Astrocyte of the cerebellum (primary cell): ENCODE results near the gene TRPC5OS.

ENCODE experiments used
- DNase-seq: peaks from one replicate; pipeline ENCODE4 v3.0.0-alpha.2; 2011; ENCODE audit warnings: low read depth
- H3K4me3 ChIP-seq: 2 replicates; pipeline ENCODE4 v1.5.1; 2011; ENCODE audit warnings: mild to moderate bottlenecking, low read depth, low read length, moderate library complexity
- in situ Hi-C: cut with HindIII; loops from 2 replicates; pipeline ENCODE4 v1.10.0; 2017; ENCODE audit warnings: low sequenced_read_pairs
- TF ChIP-seq, protein P1 (sequence below): IDR thresholded peaks from 2 replicates; pipeline ENCODE4 v1.5.1; 2012; ENCODE audit warnings: low read length, low read depth, moderate library complexity, mild to moderate bottlenecking; ENCODE audit errors: missing control alignments

The TRPC5OS gene

DNA sequence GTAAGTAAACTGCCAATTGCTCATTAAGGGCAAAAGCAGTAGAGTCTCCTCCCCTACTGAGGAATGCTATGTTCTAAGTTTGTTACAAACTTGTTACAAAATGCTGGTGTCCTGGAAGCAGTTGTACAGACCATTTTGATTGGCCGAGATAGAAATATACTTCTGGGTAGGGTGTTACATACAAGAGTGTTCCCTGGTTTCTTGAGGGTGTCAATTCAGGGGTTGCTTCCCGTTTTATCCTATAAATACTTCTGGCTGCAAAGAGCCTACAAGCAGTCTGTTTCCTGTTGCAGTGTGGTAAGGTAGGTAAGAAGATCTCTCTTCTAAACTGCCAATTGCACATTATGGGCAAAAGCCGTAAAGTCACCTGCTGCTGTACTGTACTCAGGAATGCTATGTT is 5.7 kb downstream of the TRPC5OS start:
- no peak for DNase-seq

DNA sequence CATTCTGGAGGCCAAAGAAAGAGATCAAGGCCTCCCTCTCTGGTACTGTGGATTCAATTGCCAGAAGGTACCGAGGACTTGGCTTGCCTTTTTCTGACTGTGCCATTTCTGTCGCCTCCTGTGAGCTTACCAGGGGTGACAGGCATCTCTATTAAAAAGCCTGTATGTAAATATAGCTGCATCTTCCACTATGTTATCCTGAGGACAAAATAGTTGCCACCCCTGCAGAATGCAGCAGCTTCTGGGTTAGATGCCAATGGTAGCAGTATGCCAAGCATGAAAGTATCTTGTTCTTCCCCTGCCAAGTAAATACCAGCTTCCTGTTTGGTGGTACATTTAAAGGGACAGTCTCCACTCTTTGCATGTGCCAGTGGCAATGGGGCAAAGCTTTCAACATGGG is 10.7 kb downstream of the TRPC5OS start:
- no peak overlapping the region for H3K4me3 ChIP-seq
- TF ChIP-seq, protein P1, sequence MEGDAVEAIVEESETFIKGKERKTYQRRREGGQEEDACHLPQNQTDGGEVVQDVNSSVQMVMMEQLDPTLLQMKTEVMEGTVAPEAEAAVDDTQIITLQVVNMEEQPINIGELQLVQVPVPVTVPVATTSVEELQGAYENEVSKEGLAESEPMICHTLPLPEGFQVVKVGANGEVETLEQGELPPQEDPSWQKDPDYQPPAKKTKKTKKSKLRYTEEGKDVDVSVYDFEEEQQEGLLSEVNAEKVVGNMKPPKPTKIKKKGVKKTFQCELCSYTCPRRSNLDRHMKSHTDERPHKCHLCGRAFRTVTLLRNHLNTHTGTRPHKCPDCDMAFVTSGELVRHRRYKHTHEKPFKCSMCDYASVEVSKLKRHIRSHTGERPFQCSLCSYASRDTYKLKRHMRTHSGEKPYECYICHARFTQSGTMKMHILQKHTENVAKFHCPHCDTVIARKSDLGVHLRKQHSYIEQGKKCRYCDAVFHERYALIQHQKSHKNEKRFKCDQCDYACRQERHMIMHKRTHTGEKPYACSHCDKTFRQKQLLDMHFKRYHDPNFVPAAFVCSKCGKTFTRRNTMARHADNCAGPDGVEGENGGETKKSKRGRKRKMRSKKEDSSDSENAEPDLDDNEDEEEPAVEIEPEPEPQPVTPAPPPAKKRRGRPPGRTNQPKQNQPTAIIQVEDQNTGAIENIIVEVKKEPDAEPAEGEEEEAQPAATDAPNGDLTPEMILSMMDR, result no peak
- in situ Hi-C loops, result no loop called here
- no peak for DNase-seq

More for the DNA sequence above, 5.7 kb downstream of the TRPC5OS start:
- in situ Hi-C loops, result no loop called here
- no peak overlapping the region for H3K4me3 ChIP-seq
- TF ChIP-seq, protein P1, result no peak

DNA sequence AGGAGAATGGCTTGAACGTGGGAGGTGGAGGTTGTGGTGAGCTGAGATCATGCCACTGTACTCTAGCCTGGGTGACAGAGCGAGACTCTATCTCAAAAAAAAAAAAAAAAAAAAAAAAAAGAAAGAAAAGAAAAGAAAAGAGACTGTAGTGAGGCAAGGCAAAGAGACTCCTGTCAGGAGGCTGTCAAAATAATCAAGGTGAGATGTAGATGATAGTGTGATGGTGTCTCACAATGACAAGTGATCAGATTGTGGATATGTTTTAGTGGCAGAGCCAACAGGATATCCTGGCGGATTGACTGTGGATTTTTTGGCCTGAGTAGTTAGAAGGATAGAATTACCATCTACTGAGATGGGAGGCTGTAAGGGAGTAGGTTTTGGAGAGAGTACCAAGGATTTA is 12.6 kb downstream of the TRPC5OS start:
- TF ChIP-seq, protein P1, result no peak
- H3K4me3 ChIP-seq, result no peak overlapping the region
- in situ Hi-C loops, result no loop called here
- no peak for DNase-seq

DNA sequence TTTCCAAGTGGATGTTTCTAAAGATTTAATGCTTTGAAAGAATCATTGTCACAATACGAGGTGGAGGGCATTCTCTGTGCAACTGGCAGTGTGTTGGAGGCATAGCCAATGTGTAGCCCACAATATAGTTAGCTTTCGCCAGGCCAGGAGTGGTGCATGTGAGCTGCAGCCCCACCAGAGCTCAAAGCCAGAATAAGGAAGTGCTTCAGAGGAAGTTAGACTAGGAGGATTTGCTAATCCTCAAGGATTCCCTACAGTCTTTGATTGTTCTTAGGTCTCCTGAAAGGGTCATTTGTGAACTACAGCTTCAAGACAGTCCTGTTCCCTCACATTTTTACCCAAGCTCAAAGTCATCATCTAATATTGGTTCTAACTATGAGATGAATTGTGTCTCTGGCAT is 16.4 kb downstream of the TRPC5OS start:
- TF ChIP-seq, protein P1, result no peak
- DNase-seq, result no peak
- H3K4me3 ChIP-seq, result no peak overlapping the region
- in situ Hi-C loops, result no loop called here

DNA sequence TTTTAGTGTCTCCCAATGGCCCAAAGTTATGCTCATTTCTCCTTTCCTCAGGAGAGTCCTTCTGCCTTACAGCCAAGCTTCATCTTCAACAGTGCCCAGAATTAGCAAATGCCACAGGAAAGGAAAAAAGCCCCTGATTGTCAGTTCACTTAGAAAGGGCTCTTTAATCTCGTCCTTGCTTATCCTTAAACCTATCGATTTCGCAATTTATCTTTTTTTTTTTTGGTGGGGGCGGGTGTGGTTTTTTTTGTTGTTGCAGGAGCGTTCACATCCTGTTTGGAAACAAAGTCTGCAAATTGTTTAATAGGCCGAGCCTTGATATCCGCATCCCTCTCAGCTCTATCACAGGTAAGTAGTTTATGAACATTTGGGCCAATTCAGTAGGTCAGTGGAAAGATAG is 20.2 kb downstream of the TRPC5OS start:
- in situ Hi-C loops, result no loop called here

DNA sequence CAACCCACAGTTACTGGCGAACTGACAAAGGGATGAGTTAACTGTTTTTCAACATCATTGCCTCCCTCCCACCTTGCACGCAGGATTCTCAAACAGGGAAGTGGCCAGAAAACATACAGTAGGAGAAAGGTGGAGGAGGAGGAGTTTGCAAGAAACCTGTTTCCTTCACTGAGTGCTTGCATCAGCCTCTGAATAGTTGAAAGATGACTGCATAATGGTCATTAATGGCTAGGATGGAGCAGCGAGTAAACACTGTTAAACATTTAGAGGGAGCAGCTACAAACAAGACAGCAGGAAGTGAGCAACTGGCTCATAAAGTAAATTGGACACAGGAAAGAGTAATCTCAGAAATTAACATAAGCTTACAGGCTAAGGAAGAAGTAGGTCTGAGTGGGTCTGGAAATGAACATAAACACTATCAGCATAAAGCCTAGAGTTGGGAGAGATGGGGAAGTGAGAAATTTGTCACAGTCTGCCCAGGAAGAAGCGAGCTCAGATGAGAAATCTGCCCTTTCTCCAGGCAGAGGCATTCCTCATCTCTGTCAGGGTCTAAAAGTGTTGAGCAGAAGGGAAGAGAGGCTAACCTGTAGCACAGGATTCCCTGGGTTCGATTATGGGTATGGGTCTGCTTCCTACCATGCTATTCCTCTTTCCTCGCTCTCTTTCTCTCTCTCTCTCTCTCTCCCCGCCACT is 38.6 kb downstream of the TRPC5OS start:
- TF ChIP-seq, protein P1, result no peak
- DNase-seq, result no peak
- H3K4me3 ChIP-seq, result no peak overlapping the region
- in situ Hi-C loops, result no loop called here

More for the DNA sequence above, 20.2 kb downstream of the TRPC5OS start:
- DNase-seq, result no peak
- no peak overlapping the region for H3K4me3 ChIP-seq
- TF ChIP-seq, protein P1, result no peak
